Endometrium (tissue), 2 donors: Measurements from ENCODE around the gene OR52E2.
"Not testable (repeated sequence)": the region's sequence is repeated elsewhere in the genome, so short reads cannot be mapped to it uniquely, and the experiment has no call there.

Experiments
- FAIRE-seq: peaks from 2 replicates; lab custom pipeline; 2012; peaks lifted over from hg19 to GRCh38; lab: Jason Lieb, UNC
- donor health status: control.
- donor health status: control.

OR52E2 gene

DNA sequence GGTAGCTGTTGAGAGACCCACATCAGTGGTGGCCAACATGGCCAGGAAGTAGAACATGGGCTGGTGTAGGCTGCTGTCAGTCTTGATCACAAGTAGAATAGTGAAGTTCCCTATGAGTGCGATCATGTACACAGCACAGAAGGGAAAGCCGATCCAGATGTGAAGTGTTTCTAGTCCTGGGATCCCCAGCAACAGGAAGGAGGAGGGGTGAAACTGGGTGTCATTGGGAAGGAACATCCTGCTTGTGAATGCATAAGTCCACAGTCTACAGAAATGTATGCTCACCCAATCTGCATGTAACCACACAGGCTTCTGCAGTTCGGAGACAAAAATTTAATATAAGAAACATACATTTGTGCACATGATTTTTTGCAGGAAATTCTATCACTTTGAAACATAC lies at the start of gene OR52E2:
Gene OR52E2, minus strand, starts transcription at position 237 of the 400 bp plus-strand sequence. Its CDS starts 0 bp downstream, at position 237.
- no peak for FAIRE-seq

DNA sequence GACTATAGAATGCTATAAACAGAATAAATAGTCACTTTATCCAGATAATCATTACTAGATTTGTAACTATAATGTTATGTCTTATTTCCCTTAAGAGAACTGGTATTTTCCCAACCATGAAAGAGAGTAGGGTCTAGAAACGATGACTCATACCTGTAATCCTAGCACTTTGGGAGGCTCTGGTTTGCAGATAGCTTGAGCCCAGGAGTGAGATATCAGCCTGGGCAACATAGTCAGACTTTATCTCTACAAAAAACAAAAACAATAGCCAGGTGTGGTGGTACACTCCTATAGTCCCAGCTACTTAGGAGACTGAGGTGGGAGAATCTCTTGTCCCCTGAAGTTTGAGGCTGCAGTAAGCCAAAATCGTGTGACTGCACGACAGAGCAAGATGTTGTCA lies 47.9 kb upstream of the OR52E2 start:
- FAIRE-seq, result no peak

DNA sequence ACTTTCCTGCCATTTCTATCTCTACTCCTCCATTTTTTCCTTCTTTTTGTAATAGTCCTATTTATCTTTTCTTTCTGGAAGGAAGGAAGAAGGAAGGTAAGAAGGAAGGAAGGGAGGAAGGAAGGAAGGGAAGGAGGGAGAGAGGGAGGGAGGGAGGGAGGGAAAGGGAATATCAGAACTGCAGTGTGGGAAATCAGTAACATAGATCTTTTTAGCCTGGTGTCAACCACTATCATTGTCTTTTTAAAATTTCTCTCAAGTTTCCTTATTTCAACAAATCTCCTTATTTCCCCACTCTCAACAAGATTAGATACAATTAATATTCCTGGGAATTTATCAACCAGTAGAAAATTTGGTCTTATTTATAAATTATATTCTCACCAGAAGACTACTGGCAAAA lies 43.6 kb upstream of the OR52E2 start:
- FAIRE-seq, result no peak

GRCh38 chr11:5102246-5102645 lies 42.8 kb upstream of the OR52E2 start:
- FAIRE-seq, result no peak

DNA sequence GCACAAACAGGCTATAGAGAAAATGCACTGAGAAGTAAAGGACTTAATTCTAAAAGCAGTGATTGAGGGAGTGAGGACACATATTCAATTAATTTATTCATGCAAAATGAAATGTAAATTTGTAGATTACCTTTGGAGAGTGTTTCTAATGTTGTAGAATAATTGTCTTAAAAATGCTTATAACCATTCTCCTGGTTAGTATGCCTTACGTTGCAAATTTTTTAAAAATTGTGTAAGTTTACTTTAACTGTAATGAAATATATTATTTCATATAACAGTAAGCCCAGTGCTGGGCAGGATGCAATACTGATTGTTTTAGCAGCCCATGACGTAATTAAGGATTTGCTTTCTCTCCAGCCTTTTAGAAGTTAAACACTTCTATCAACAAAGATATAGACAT lies 36.6 kb upstream of the OR52E2 start:
- FAIRE-seq, result no peak

GRCh38 chr11:5092821-5093585 lies 33.6 kb upstream of the OR52E2 start:
- FAIRE-seq, result no peak

- no peak for FAIRE-seq
Measured at GRCh38 chr11:5090668-5091067, 31.2 kb upstream of the OR52E2 start.

DNA sequence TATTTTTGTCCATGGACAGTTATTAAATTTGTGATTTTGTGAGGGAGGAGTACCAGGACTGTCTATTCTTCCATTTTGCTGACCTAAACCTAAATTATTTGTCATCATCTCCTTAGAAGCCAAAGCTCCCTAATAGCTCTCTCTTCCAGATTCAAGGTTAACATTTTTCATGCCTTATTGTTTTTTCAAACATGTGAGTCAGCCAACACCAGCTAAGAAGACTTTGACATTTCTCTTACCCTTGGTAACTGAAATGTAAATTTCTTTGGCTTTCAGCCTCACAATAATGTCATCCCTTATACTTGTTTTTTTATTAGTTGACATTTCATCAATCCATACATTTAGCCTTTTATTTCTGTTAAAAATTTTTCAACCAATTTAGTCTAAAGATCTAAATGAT lies 29.1 kb upstream of the OR52E2 start:
- no peak for FAIRE-seq

- no peak for FAIRE-seq
Measured at GRCh38 chr11:5083602-5084001, 24.2 kb upstream of the OR52E2 start.

DNA sequence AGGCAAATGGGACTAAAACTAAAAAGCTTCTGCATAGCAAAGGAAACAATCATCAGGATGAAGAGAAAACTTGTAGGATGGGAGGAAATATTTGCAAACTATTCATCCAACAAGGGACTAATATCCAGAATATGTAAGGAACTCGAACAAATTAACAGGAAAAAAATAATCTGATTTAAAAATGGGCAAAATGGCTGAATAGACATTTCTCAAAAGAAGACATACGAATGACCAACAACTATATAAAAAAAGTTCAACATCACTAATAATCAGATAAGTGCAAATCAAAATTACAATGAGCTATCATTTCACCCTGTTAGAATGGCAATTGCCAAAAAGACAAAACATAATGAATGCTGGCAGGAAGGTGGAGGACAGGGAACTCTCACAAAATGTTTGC lies 22.0 kb upstream of the OR52E2 start:
- no peak for FAIRE-seq

- no peak for FAIRE-seq
Measured at GRCh38 chr11:5071799-5072198, 12.4 kb upstream of the OR52E2 start.

- FAIRE-seq, result no peak
Measured at GRCh38 chr11:5069272-5069671, 9.8 kb upstream of the OR52E2 start, which contains the start of gene OR52E1. Gene OR52E1, plus strand, starts transcription at chr11:5069572.

- FAIRE-seq, result no peak
Measured at GRCh38 chr11:5065027-5065426, 5.6 kb upstream of the OR52E2 start.

DNA sequence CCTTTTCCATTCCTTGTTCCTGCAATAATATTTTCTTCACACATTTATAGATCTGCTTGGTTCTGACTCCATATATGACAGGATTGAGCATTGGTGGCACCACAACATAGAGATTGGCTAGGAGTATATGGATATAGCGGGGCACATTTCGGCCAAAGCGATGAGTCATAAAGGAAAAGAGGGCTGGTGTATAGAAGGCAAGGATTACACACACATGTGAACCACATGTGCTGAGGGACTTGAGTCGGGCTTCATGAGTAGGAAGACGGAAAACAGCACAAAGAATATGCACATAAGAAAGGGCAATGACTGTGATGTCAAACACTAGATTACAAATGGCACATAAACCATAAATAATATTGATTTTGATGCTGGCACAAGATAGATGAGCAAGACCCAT lies 748 bp downstream of the OR52E2 start:
- FAIRE-seq, result not testable (repeated sequence)

- no peak for FAIRE-seq
Measured at GRCh38 chr11:5046754-5047330, 12.6 kb downstream of the OR52E2 start.

- FAIRE-seq, result no peak
Measured at GRCh38 chr11:5046226-5046625, 13.2 kb downstream of the OR52E2 start, which contains the start of gene OR52J3. Gene OR52J3, plus strand, starts transcription at chr11:5046526. Its CDS starts 0 bp downstream, at chr11:5046526.

GRCh38 chr11:5043380-5043779 lies 16.0 kb downstream of the OR52E2 start:
- FAIRE-seq, result no peak

- no peak for FAIRE-seq
Measured at GRCh38 chr11:5042091-5042490, 17.3 kb downstream of the OR52E2 start.

- no peak for FAIRE-seq
Measured at GRCh38 chr11:5040876-5041275, 18.6 kb downstream of the OR52E2 start.

DNA sequence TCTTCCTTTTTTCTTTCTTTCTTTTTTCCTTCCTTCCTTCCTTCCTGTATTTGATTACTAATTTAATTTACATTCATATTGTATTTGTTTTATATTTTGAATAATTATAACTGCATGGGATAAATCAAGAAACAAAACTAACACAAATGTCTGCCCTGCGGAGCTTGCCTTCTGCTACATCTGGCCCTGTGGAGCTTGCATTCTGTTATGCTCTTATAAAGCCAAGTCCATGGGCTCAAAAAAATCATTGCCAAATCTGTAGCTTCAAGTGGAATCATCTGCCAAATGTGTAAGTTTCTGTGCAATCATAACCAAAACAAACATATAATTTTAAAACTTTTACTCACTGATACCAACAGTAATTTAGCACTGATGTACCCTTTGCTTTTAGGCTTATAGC lies 21.1 kb downstream of the OR52E2 start:
- FAIRE-seq, result no peak

DNA sequence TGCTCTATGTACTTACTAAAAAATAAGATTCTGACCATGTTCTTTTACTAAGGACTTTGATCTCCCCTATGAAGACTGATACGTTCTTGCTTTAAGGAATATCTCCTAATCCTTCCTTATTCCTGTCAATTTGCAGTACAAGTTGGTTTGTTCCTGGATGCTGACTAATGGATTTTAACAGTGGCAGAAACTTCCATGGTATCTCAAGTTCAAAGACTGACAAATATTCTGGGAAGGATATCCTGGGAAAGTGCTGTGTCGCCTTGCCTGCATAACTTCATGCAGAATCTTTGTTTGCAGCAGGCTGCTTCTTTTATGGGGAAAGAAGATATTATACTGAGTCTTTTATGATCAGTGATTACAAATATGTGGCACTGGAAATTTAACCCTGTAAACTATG lies 21.5 kb downstream of the OR52E2 start:
- FAIRE-seq, result no peak

DNA sequence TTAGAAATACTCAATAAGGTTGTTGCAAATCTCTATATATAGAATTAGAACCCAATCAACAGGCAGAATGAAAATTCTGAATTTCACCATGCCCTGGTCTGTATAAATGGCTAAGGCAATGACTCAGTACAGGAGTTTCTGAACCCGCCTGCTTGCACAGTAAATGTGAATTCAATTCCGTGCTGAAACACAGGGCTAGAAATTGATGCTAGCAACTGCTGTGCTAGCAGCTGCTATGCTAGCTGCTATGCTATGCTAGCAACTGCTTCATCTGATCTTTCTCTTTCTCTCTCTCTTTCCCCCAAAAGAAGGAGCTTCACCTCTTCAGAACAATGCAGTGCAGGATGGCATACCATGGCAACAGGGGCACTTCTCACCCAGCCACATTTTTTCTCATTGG lies 22.8 kb downstream of the OR52E2 start:
- FAIRE-seq, result no peak

GRCh38 chr11:5021996-5022395 lies 37.4 kb downstream of the OR52E2 start:
- FAIRE-seq, result no peak

- no peak for FAIRE-seq
Measured at GRCh38 chr11:5013012-5013411, 46.4 kb downstream of the OR52E2 start.
